ENCODE measurements around the gene MEOX1.

The MEOX1 gene

GRCh38 chr17:43612515-43612914 lies 49.2 kb downstream of the MEOX1 start:
- TF ChIP-seq EZH2phosphoT487 (conservative IDR thresholded peaks at IDR 0.05; ENCODE audit: low read length) (no peak), CTCF (IDR thresholded peaks at IDR 0.05; ENCODE audit: insufficient read depth, low read length, poor library complexity, severe bottlenecking) (no peak)
- no peaks in the 10 kb centered on the region for H3K9me3 ChIP-seq (ENCODE audit: insufficient read depth, low read length)
- no peaks in the 10 kb centered on the region for H3K9me2 ChIP-seq (replicated peaks; ENCODE audit: insufficient read depth, low read length)
- H3K4me2 ChIP-seq (ENCODE audit: low read depth, low read length, poor library complexity, severe bottlenecking), result no peak overlapping the region
- no peak overlapping the region for H3K4me3 ChIP-seq (ENCODE audit: insufficient read depth, low read length, poor library complexity, severe bottlenecking)
- no peaks in the 10 kb centered on the region for H4K20me1 ChIP-seq (ENCODE audit: low read depth, low read length)
- H3K36me3 ChIP-seq (ENCODE audit: low read length), result no peaks in the 10 kb centered on the region
- no peak overlapping the region for H2AFZ ChIP-seq (ENCODE audit: low read depth, low read length, severe bottlenecking)
- no peaks in the 10 kb centered on the region for H3K27me3 ChIP-seq (ENCODE audit: low read length)
- H3F3A ChIP-seq (ENCODE audit: insufficient read depth), result no peaks in the 10 kb centered on the region
- no peak overlapping the region for H3K9ac ChIP-seq (ENCODE audit: low read length)
- no peak overlapping the region for H3K27ac ChIP-seq (ENCODE audit: low read depth, low read length)
- no peaks in the 10 kb centered on the region for H3K79me2 ChIP-seq (ENCODE audit: insufficient read depth, low read length)

GRCh38 chr17:43611230-43611969 lies 50.3 kb downstream of the MEOX1 start:
- H3K79me2 ChIP-seq (ENCODE audit: insufficient read depth, low read length), result no peaks in the 10 kb centered on the region
- no peak overlapping the region for H3K9ac ChIP-seq (ENCODE audit: low read length)
- H2AFZ ChIP-seq (ENCODE audit: low read depth, low read length, severe bottlenecking), result no peak overlapping the region
- no peaks in the 10 kb centered on the region for H3K36me3 ChIP-seq (ENCODE audit: low read length)
- H3K9me3 ChIP-seq (ENCODE audit: insufficient read depth, low read length), result no peaks in the 10 kb centered on the region
- no peaks in the 10 kb centered on the region for H4K20me1 ChIP-seq (ENCODE audit: low read depth, low read length)
- no peak overlapping the region for H3K4me3 ChIP-seq (ENCODE audit: insufficient read depth, low read length, poor library complexity, severe bottlenecking)
- no peak overlapping the region for H3K4me2 ChIP-seq (ENCODE audit: low read depth, low read length, poor library complexity, severe bottlenecking)
- no peaks in the 10 kb centered on the region for H3K27me3 ChIP-seq (ENCODE audit: low read length)
- no peaks in the 10 kb centered on the region for H3F3A ChIP-seq (ENCODE audit: insufficient read depth)
- no peak overlapping the region for H3K27ac ChIP-seq (ENCODE audit: low read depth, low read length)
- TF ChIP-seq CTCF (IDR thresholded peaks at IDR 0.05; ENCODE audit: insufficient read depth, low read length, poor library complexity, severe bottlenecking), result no peak
- no peak for TF ChIP-seq EZH2phosphoT487 (conservative IDR thresholded peaks at IDR 0.05; ENCODE audit: low read length)
- H3K9me2 ChIP-seq (replicated peaks; ENCODE audit: insufficient read depth, low read length), result no peaks in the 10 kb centered on the region

- TF ChIP-seq EZH2phosphoT487 (conservative IDR thresholded peaks at IDR 0.05; ENCODE audit: low read length), result no peak
- no peak for TF ChIP-seq CTCF (IDR thresholded peaks at IDR 0.05; ENCODE audit: insufficient read depth, low read length, poor library complexity, severe bottlenecking)
- Histone ChIP-seq H3K9me3 (ENCODE audit: insufficient read depth, low read length) (no peaks in the 10 kb centered on the region), H3K9me2 (replicated peaks; ENCODE audit: insufficient read depth, low read length) (no peaks in the 10 kb centered on the region), H3K27ac (ENCODE audit: low read depth, low read length) (no peak overlapping the region), H3K4me2 (ENCODE audit: low read depth, low read length, poor library complexity, severe bottlenecking) (no peak overlapping the region), H3F3A (ENCODE audit: insufficient read depth) (no peaks in the 10 kb centered on the region), H3K9ac (ENCODE audit: low read length) (no peak overlapping the region), H3K79me2 (ENCODE audit: insufficient read depth, low read length) (no peaks in the 10 kb centered on the region), H3K4me3 (ENCODE audit: insufficient read depth, low read length, poor library complexity, severe bottlenecking) (no peak overlapping the region), H4K20me1 (ENCODE audit: low read depth, low read length) (no peaks in the 10 kb centered on the region), H2AFZ (ENCODE audit: low read depth, low read length, severe bottlenecking) (no peak overlapping the region), H3K27me3 (ENCODE audit: low read length) (no peaks in the 10 kb centered on the region), H3K36me3 (ENCODE audit: low read length) (no peaks in the 10 kb centered on the region)
Measured at GRCh38 chr17:43609613-43610385, 51.9 kb downstream of the MEOX1 start.

Data from SU-DHL-6 (cell line).